Skeletal muscle satellite cell (primary cell): ENCODE measurements around the gene CCRL2.

ENCODE experiments used
- H3K27me3 ChIP-seq: 2 replicates; pipeline ENCODE4 v1.7.0; 2013; ENCODE audit warnings: low read length; ENCODE audit not compliant: control insufficient read depth, insufficient read depth
- H3K36me3 ChIP-seq: 2 replicates; pipeline ENCODE4 v1.7.0; 2013; ENCODE audit warnings: mild to moderate bottlenecking, control low read depth, low read length; ENCODE audit not compliant: insufficient read depth
- H3K4me1 ChIP-seq: 2 replicates; pipeline ENCODE4 v1.7.0; 2013; ENCODE audit warnings: low read length; ENCODE audit not compliant: control insufficient read depth, insufficient read depth
- H3K4me2 ChIP-seq: 2 replicates; pipeline ENCODE4 v1.7.0; 2013; ENCODE audit warnings: mild to moderate bottlenecking, low read length
- H3K4me3 ChIP-seq: 2 replicates; pipeline ENCODE4 v1.7.0; 2013; ENCODE audit warnings: low read length
- H3K9ac ChIP-seq: 2 replicates; pipeline ENCODE4 v1.7.0; 2013; ENCODE audit warnings: mild to moderate bottlenecking, low read depth, low read length, moderate library complexity
- H3K9me3 ChIP-seq: replicated peaks from 2 replicates; pipeline ENCODE4 v1.7.0; 2013; ENCODE audit warnings: mild to moderate bottlenecking, control low read depth, low read length

The CCRL2 gene

DNA sequence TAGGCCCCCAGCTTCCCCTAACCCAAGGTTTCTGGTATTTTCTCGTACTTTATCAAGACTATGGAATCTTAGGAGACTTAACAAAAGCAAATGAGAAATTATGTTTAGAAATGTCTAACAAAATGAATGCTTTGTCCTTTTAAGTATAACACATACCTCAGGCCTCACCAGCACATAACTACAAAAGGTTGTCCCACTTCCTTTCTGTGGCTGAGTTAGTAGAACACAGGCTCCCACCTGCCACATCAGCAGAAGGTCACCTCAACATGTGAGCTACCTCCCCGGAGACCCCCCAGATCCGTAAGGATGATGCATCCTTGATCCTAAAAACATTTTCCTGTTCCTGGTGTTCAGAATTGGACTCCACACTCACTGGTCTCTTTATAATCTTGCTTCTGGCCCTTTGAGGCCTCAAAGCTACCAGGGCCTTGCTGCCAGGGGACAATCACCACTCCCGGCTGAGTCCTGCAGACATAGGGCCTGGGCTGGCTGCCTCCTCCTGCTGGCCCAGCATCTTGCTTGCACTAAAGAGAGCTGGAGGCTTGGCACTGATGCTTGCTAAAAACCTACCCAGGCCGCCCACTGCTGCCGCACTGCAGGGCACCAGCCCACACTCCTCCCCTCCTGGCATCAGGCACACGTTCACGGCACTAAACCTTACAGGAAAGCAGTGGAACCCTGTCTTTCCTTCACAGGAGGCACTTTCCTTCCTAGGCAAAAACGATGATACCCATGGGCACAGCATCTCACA is 2.9 kb downstream of the CCRL2 start:
- Histone ChIP-seq H3K9me3 (no peaks in the 10 kb centered on the region), H3K4me3 (no peak overlapping the region), H3K9ac (no peak overlapping the region), H3K27me3 (no peaks in the 10 kb centered on the region), H3K4me1 (peaks cover 35% of the 10 kb centered on the region), H3K4me2 (no peak overlapping the region), H3K36me3 (no peaks in the 10 kb centered on the region)

- Histone ChIP-seq H3K4me3 (no peak overlapping the region), H3K9me3 (no peaks in the 10 kb centered on the region), H3K4me1 (peaks cover 31% of the 10 kb centered on the region), H3K9ac (no peak overlapping the region), H3K4me2 (no peak overlapping the region), H3K27me3 (no peaks in the 10 kb centered on the region), H3K36me3 (no peaks in the 10 kb centered on the region)
These were observed 3.6 kb downstream of the CCRL2 start for GRCh38 chr3:46410669-46411068.

DNA sequence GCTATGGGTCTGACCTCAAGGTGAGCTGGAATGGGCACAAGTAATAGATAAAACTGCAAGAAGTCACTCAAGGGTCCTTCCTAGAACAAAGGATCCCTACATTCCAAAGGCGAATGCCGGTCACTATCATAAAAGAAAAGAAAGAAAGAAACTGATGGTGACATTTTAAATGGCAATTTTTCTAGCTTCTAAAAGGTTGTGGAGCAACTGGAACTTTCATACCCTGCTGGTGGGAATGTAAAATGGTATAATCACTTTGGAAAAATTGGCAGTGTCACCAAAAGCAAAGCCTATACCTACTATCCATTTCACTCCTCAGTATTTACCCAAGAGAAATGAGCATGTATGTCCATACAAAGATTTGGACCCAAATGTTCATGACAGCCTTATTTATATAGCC is 4.2 kb downstream of the CCRL2 start:
- Histone ChIP-seq H3K36me3 (no peaks in the 10 kb centered on the region), H3K4me2 (no peak overlapping the region), H3K27me3 (no peaks in the 10 kb centered on the region), H3K4me3 (no peak overlapping the region), H3K9ac (no peak overlapping the region), H3K4me1 (peaks cover 26% of the 10 kb centered on the region), H3K9me3 (no peaks in the 10 kb centered on the region)

DNA sequence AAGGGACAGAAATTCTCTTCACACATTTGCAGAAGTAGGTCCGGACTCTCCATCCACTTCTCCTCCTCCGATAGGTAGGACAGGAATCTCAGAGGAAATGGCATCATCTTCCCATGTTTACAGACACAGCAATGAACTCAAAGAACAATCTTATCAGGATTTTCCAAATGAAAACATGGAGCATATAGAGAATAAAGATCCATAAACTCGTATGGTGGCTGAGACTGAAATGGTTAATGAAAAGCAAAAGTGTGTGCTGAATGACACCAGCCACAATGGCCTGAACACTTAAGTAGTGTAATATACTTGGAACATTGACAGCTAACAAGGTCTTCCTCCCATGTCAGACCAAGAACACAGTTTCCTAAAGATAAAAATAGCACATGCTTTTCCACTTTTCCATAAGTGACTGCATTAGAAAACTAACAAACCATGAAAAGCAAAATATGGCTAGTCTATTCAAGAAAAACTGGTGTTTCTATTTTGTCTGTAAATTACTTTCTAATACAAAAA is 5.8 kb downstream of the CCRL2 start:
- Histone ChIP-seq H3K9ac (no peak overlapping the region), H3K9me3 (no peaks in the 10 kb centered on the region), H3K4me3 (no peak overlapping the region), H3K27me3 (no peaks in the 10 kb centered on the region), H3K4me2 (no peak overlapping the region), H3K36me3 (no peaks in the 10 kb centered on the region), H3K4me1 (peaks cover 11% of the 10 kb centered on the region)

DNA sequence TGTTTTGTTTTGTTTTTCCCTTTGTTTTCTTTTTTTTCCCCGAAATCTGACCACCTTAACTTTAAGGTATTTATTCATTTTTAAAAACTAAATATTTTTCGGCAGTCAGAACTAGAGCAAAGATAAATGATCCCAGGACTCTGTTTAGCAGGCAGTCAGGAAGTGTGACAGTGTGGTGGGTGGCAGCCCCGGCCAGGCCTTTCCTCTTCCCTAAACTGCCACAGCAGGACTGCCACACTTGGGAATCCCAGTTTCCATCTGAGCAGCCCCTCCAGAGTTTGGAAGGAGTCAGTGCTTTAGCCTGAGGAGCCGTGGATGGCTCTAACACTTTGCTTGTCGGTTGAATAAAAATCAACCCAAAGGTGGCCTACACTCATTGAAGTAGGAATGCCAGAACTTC is 6.9 kb downstream of the CCRL2 start:
- no peaks in the 10 kb centered on the region for H3K36me3 ChIP-seq
- no peak overlapping the region for H3K9ac ChIP-seq
- no peaks in the 10 kb centered on the region for H3K9me3 ChIP-seq
- H3K27me3 ChIP-seq: no peaks in the 10 kb centered on the region
- no peak overlapping the region for H3K4me2 ChIP-seq
- H3K4me1 ChIP-seq: no peaks in the 10 kb centered on the region
- no peak overlapping the region for H3K4me3 ChIP-seq

DNA sequence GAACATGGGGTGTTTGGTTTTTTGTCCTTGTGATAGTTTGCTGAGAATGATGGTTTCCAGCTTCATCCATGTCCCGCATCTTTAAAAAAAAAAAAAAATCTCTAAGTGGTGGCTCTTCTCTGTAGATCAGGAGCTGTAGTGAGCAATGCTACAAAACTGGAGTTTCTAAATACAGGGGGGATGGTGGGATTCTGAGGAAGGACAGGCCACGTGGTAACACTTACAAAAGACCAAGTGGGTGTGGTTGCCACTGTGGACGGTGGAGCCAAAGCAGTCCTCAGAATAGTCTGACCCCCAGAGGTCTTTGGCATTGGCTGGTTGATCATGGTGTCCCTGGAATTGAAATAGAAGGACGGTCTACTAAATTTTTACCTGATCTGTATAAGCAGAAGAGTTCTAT is 7.7 kb downstream of the CCRL2 start:
- H3K9me3 ChIP-seq: no peaks in the 10 kb centered on the region
- no peak overlapping the region for H3K9ac ChIP-seq
- H3K4me2 ChIP-seq: no peak overlapping the region
- H3K4me3 ChIP-seq: no peak overlapping the region
- no peaks in the 10 kb centered on the region for H3K36me3 ChIP-seq
- H3K4me1 ChIP-seq: no peaks in the 10 kb centered on the region
- H3K27me3 ChIP-seq: no peaks in the 10 kb centered on the region

GRCh38 chr3:46416125-46416810 is 9.2 kb downstream of the CCRL2 start:
- Histone ChIP-seq H3K9me3 (no peaks in the 10 kb centered on the region), H3K4me2 (no peak overlapping the region), H3K36me3 (no peaks in the 10 kb centered on the region)

GRCh38 chr3:46416811-46417510 is 9.9 kb downstream of the CCRL2 start:
- H3K36me3 ChIP-seq: no peaks in the 10 kb centered on the region
- no peak overlapping the region for H3K9ac ChIP-seq
- H3K9me3 ChIP-seq: no peaks in the 10 kb centered on the region
- no peak overlapping the region for H3K4me3 ChIP-seq
- H3K27me3 ChIP-seq: no peaks in the 10 kb centered on the region
- no peaks in the 10 kb centered on the region for H3K4me1 ChIP-seq
- no peak overlapping the region for H3K4me2 ChIP-seq

More at GRCh38 chr3:46416125-46416810, 9.2 kb downstream of the CCRL2 start:
- Histone ChIP-seq H3K9ac (no peak overlapping the region), H3K4me1 (no peaks in the 10 kb centered on the region), H3K27me3 (no peaks in the 10 kb centered on the region), H3K4me3 (no peak overlapping the region)

DNA sequence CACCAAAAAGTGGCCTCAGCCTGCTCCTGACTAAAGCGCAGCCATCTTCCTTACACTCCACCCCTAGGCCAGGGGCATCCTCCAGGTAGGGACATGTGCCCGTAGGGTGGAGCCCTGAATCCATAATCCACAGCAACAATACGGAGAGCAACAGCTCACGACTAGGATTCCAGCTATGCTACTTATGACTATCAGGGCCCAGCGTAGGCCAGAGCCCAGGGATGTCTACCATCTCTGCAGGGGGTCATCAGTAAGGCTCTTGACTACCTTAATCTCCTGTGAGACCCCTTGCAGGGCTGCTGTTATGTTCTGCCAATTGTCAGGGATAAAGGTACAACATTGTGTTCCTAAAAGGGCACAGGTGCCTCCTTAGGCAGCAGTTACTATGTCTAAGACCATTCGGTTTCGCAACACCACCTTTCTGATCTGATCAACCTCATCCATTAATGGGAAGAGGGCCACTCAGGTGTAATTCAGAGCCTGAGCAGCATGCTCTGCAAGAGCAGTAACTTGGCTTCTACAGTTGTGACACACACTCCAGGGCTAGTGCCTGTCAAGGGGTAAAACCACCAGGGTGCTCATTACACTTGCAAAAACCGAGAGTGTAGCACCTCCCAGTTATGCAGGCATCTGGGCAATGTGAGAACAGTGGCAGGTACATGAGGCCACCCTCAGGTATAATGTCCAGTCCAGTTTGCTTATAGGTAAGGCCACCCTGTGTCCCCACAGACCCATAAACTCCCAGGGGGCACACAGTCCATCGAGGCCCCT is 11.0 kb downstream of the CCRL2 start:
- Histone ChIP-seq H3K4me2 (no peak overlapping the region), H3K9me3 (no peaks in the 10 kb centered on the region), H3K36me3 (no peaks in the 10 kb centered on the region), H3K9ac (no peak overlapping the region), H3K4me3 (no peak overlapping the region), H3K4me1 (no peaks in the 10 kb centered on the region), H3K27me3 (no peaks in the 10 kb centered on the region)

DNA sequence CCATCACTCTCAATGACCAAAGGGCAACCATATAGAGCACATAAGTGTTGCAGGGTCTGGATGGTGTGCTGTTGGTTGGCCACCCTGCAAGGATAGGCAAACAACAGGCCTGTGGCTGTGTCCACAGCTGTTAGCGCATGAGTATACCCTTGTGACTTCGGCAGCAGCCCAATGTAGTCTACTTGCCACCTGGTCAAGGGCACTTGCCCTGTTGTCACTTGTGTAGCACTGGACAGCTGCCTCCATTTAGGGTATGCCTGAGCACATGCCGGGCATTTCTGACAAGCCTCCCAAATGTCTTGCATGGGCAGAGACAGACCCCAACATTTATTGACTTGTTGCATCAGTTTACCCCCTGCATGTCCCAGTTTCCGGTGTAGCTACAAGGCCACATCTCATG is 12.8 kb downstream of the CCRL2 start:
- H3K4me2 ChIP-seq: no peak overlapping the region
- no peak overlapping the region for H3K9ac ChIP-seq
- H3K9me3 ChIP-seq: no peaks in the 10 kb centered on the region
- no peaks in the 10 kb centered on the region for H3K27me3 ChIP-seq
- H3K36me3 ChIP-seq: no peaks in the 10 kb centered on the region
- no peaks in the 10 kb centered on the region for H3K4me1 ChIP-seq
- H3K4me3 ChIP-seq: no peak overlapping the region

DNA sequence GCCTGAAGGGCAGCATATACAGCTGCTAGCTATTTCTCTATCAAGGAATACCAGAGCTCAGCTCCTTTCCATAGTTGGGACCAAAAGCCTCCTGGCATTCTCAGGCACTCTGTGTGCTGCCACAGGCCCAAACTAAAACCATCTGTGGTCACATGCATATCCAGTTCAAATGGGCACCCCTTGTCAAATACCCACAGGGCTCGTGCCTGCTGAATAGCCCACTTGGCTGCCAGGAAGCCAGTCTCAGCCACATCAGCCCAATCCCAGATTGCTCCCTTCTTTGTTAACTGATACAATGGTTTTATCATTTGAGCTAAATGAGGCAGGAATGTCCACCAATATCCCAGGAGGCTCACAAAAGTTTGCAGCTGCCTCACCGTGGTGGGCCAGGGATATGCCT is 13.9 kb downstream of the CCRL2 start:
- no peak overlapping the region for H3K4me3 ChIP-seq
- H3K4me1 ChIP-seq: no peaks in the 10 kb centered on the region
- no peaks in the 10 kb centered on the region for H3K27me3 ChIP-seq
- no peaks in the 10 kb centered on the region for H3K36me3 ChIP-seq
- no peak overlapping the region for H3K4me2 ChIP-seq
- H3K9me3 ChIP-seq: no peaks in the 10 kb centered on the region
- H3K9ac ChIP-seq: no peak overlapping the region
